HG02840 (cell line): ENCODE results near the gene NAB2.
A peak's percentile ranks its signal among the peaks of the same experiment; 100 is the strongest.
"Not testable (repeated sequence)": the region's sequence is repeated elsewhere in the genome, so short reads cannot be mapped to it uniquely, and the experiment has no call there.

Source experiments
- ATAC-seq: cut with Tn5 transposase; IDR thresholded peaks from one replicate; pipeline ENCODE4 v1.9.1; 2021; ENCODE audit warnings: mild to moderate bottlenecking, moderate library complexity, moderate number of reproducible peaks; ENCODE audit not compliant: unreplicated experiment, low FRiP score

NAB2 gene

GRCh38 chr12:57063991-57064685 lies 24.8 kb upstream of the NAB2 start:
- peak; percentile 83 for ATAC-seq

GRCh38 chr12:57066245-57066644 lies 22.7 kb upstream of the NAB2 start:
- ATAC-seq = no peak

GRCh38 chr12:57069523-57069922 lies 19.4 kb upstream of the NAB2 start:
- no peak for ATAC-seq

- ATAC-seq = no peak
These were observed 16.3 kb upstream of the NAB2 start for GRCh38 chr12:57072661-57073060.

- not testable (repeated sequence) for ATAC-seq
These were observed 15.1 kb upstream of the NAB2 start for GRCh38 chr12:57073566-57074450.

- ATAC-seq = peak; percentile 97
These were observed 10.2 kb upstream of the NAB2 start, which contains the start of gene NEMP1 for GRCh38 chr12:57078519-57079404. TSS of gene NEMP1 (minus strand) at chr12:57078791. CDS start at chr12:57078745, 46 bp downstream.

GRCh38 chr12:57079821-57080220 lies 9.1 kb upstream of the NAB2 start:
- ATAC-seq = no peak

GRCh38 chr12:57080855-57081254 lies 8.1 kb upstream of the NAB2 start:
- ATAC-seq = no peak

- no peak for ATAC-seq
These were observed 2.9 kb upstream of the NAB2 start for GRCh38 chr12:57085999-57086492.

- ATAC-seq = no peak
These were observed 2.4 kb upstream of the NAB2 start for GRCh38 chr12:57086493-57087009.

GRCh38 chr12:57087010-57087690 lies 1.8 kb upstream of the NAB2 start:
- ATAC-seq = peak; percentile 26

GRCh38 chr12:57087691-57088353 lies 1.1 kb upstream of the NAB2 start:
- ATAC-seq = peak; percentile 32

GRCh38 chr12:57089271-57090245 lies 644 bp downstream of the NAB2 start:
- ATAC-seq = no peak

GRCh38 chr12:57090490-57090889 lies 1.6 kb downstream of the NAB2 start:
- no peak for ATAC-seq

GRCh38 chr12:57090924-57091637 lies 2.2 kb downstream of the NAB2 start:
- no peak for ATAC-seq

GRCh38 chr12:57091638-57092528 lies 3.0 kb downstream of the NAB2 start:
- ATAC-seq = no peak
